HUES6 (cell line): Measurements from ENCODE around the gene ACVRL1.

Experiments used
- H3K27ac ChIP-seq: 2 replicates; pipeline ENCODE4 v1.7.0; 2013; ENCODE audit warnings: low read depth, mild to moderate bottlenecking, low read length, inconsistent platforms
- H3K27me3 ChIP-seq: 2 replicates; pipeline ENCODE4 v1.6.1; 2013; ENCODE audit warnings: low read length; ENCODE audit not compliant: control insufficient read depth, insufficient read depth
- H3K36me3 ChIP-seq: 2 replicates; pipeline ENCODE4 v1.6.1; 2013; ENCODE audit warnings: low read length; ENCODE audit not compliant: control insufficient read depth, insufficient read depth
- H3K4me1 ChIP-seq: 2 replicates; pipeline ENCODE4 v1.6.1; 2013; ENCODE audit warnings: low read length; ENCODE audit not compliant: control insufficient read depth, insufficient read depth
- H3K4me3 ChIP-seq: 2 replicates; pipeline ENCODE4 v1.5.1; 2013; ENCODE audit warnings: low read depth, low read length
- H3K9ac ChIP-seq: one replicate; pipeline ENCODE4 v1.6.1; 2013; ENCODE audit warnings: mild to moderate bottlenecking, low read length
- H3K9me3 ChIP-seq: 2 replicates; pipeline ENCODE4 v1.6.1; 2013; ENCODE audit warnings: low read depth, low read length; ENCODE audit not compliant: control insufficient read depth, insufficient read depth

Gene ACVRL1

DNA sequence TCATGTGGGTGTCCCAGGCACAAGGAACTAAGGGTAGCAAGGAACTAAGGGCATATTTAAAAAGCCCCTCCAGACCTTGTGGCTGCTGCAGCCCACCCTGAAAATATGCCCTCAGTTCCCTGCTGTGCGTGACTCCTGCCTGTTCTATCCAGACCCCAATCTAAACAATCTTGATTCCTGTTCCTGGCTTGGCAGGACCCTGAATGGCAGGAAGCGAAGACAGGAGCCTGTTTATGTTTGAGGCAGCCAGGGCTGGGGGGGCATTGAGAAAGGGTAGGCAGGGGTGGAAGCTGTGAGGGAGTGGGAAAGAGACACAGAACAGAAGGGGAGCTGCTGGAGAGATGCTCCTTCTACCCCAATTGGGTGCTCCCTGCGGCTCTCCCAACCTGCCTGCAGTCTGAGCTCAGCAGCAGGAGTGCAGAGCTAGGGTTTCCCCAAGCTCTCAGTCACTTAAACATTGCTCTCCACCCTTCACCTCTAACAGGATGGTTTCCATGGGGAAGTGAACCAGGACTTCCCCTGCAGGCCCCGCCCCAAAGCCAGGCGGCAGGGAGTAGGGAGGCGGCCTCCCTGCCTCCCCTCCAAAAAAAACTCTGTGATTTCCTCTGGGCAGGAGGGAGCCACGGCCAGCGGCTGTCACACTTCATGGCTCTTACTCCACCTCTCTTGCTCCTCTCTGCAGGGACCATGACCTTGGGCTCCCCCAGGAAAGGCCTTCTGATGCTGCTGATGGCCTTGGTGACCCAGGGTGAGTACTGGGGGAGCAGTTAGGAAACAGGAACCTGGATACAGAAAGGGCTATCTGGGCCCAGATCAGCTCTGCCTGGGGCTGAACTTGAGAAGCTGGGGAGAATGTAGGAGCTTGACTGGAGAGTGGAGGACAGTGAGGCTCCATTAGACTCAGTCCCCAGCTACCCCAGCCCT, 4.7 kb downstream of the ACVRL1 start:
- Histone ChIP-seq H3K9ac (no peak overlapping the region), H3K4me1 (peaks cover 24% of the 10 kb centered on the region), H3K27me3 (peaks cover 34% of the 10 kb centered on the region), H3K27ac (no peak overlapping the region), H3K36me3 (no peaks in the 10 kb centered on the region), H3K4me3 (no peak overlapping the region), H3K9me3 (no peaks in the 10 kb centered on the region)

DNA sequence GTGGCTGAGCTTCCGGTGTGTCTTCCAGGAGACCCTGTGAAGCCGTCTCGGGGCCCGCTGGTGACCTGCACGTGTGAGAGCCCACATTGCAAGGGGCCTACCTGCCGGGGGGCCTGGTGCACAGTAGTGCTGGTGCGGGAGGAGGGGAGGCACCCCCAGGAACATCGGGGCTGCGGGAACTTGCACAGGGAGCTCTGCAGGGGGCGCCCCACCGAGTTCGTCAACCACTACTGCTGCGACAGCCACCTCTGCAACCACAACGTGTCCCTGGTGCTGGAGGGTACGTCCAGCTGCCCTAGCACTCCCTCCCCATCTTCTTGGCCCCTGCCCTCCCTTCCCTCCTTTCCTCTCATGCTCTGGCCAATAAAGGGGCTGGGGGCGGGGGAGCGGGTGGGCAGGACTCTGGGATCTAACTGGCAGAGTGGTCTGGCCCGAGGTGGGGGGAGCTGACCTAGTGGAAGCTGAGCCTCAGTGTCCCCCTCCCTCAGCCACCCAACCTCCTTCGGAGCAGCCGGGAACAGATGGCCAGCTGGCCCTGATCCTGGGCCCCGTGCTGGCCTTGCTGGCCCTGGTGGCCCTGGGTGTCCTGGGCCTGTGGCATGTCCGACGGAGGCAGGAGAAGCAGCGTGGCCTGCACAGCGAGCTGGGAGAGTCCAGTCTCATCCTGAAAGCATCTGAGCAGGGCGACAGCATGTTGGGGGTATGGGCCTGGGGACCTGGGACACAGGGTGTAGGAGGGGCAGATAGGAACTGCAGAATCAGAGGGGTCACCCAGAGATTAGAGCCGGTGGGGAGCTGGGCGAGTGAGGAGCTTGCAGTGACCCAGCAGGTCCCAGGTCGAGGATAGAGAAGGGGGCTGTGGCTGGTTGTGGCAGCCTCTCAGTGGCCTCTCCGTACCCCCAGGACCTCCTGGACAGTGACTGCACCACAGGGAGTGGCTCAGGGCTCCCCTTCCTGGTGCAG, 6.0 kb downstream of the ACVRL1 start:
- H3K27me3 ChIP-seq: peaks cover 21% of the 10 kb centered on the region
- no peak overlapping the region for H3K9ac ChIP-seq

DNA sequence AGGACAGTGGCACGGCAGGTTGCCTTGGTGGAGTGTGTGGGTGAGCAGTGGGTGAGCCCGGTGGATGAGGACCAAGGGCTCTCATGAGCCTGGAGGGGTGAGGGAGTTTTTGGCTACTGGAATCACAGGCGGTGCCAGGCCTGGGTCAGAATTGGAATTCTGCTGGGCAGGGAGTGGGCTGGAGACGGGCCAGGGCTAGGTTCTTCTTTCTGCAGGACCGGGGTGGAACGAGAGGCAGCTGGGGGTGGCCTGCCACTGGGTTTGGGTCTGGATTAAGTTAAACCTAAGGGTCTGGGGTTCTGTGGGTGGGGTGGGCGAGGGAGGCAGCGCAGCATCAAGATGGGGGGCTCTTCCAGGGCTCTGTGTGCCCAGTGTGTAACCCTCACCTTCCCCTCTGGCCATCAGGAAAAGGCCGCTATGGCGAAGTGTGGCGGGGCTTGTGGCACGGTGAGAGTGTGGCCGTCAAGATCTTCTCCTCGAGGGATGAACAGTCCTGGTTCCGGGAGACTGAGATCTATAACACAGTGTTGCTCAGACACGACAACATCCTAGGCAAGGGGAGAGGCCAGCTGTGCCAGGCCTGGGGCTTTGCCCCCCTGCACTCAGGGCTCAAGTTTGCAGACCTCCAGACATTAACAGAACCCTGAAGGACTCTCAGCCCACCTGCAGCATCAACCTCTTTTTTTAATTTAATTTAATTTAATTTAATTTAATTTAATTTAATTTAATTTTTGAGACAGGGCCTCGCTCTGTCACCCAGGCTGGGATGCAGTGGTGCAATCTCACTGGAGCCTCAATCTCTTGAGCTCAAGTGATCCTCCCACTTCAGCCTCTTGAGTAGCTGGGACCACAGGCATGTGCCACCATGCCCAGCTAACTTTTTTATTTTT, 7.0 kb downstream of the ACVRL1 start:
- H3K36me3 ChIP-seq: no peaks in the 10 kb centered on the region
- H3K27me3 ChIP-seq: peaks cover 12% of the 10 kb centered on the region
- H3K4me3 ChIP-seq: no peak overlapping the region
- H3K9ac ChIP-seq: no peak overlapping the region
- H3K9me3 ChIP-seq: no peaks in the 10 kb centered on the region
- peaks cover 24% of the 10 kb centered on the region for H3K4me1 ChIP-seq
- no peak overlapping the region for H3K27ac ChIP-seq

More for the DNA sequence above, 6.0 kb downstream of the ACVRL1 start:
- Histone ChIP-seq H3K4me3 (no peak overlapping the region), H3K4me1 (peaks cover 24% of the 10 kb centered on the region), H3K27ac (no peak overlapping the region), H3K36me3 (no peaks in the 10 kb centered on the region), H3K9me3 (no peaks in the 10 kb centered on the region)

DNA sequence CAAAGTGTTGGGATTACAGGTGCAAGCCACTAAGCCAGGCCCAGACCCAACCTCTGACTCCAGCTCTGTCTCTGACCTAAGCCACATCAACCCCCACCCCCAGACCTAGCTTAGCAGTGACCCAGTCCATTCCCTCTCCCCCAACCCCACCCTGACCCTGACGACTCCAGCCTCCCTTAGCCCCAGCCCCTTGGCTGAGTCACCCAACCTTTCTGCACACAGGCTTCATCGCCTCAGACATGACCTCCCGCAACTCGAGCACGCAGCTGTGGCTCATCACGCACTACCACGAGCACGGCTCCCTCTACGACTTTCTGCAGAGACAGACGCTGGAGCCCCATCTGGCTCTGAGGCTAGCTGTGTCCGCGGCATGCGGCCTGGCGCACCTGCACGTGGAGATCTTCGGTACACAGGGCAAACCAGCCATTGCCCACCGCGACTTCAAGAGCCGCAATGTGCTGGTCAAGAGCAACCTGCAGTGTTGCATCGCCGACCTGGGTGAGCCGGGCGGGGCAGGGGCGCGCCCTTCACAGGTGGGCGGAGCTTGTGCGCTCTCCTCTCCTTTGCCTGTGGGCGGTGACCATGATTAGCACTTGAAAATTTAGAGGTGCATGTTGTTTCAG, 7.8 kb downstream of the ACVRL1 start:
- Histone ChIP-seq H3K9ac (no peak overlapping the region), H3K27ac (no peak overlapping the region), H3K9me3 (no peaks in the 10 kb centered on the region), H3K36me3 (no peaks in the 10 kb centered on the region), H3K4me1 (peaks cover 24% of the 10 kb centered on the region), H3K4me3 (no peak overlapping the region), H3K27me3 (peaks cover 4% of the 10 kb centered on the region)

- Histone ChIP-seq H3K9me3 (no peaks in the 10 kb centered on the region), H3K4me3 (no peak overlapping the region), H3K9ac (no peak overlapping the region), H3K27me3 (no peaks in the 10 kb centered on the region; the same call in 1 of the 2 replicates), H3K27ac (no peak overlapping the region), H3K4me1 (peaks cover 25% of the 10 kb centered on the region), H3K36me3 (no peaks in the 10 kb centered on the region)
These were observed 8.6 kb downstream of the ACVRL1 start for GRCh38 chr12:51915951-51916350.

DNA sequence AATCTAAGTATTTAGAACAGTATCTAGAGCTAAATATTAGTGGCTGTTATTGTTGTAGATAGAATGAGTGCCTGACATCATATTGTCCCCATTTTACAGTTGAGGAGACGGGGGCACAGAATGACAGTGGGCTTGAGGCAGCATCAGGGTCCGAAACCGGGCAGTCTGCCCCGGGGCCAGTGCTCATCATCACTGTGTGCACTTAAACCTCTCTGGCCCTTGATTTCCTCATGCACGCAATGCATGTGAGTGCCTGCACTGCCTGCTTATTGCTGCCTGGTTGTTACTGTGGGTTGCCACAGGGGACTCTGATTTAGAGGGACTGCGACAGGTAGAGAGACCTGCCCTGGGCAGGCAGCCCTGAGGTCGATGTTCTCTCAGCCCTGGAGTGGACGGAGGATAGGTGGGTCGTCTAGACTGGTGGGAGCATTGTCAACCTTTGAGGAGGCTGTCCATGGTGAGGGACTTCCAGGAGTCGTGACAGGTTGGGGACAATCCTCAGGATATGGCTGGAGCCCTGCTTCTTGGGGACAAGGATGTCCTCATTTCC, 9.8 kb downstream of the ACVRL1 start:
- Histone ChIP-seq H3K27ac (no peak overlapping the region), H3K4me3 (no peak overlapping the region)

DNA sequence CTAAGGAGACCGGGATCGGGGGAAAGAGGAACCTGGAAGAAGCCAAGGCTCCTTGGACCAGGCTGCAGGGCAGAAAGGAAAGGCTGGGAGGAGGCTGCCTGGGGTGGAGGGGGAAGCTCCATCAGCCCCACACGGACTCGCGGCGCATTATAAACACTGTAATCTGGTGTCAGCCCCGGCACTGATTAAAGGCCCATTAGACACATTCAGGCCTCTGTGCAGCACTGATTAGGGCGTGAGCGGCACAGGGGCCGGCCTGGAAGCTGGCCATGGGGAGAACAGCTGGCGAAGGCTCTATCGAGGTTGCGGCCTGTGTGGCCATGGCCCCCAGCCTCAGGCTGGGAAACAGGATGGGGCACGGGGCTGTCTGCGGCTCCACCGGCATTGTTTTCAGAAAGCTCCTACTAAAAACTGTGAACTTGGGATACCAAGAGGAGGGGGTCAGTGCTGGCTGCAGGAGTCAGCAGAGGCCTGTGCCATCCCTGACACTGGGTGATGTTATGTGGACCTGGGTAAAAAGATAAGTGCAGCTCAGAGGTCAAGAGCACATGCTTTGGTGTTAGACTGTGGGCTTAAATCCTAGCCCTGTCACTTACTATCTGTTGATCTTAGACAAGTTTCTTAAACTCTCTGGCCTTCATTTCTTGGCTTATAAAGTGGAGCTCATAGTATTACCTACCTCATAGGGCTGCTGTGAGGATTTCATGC, 10.6 kb downstream of the ACVRL1 start:
- Histone ChIP-seq H3K9ac (no peak overlapping the region), H3K27me3 (no peaks in the 10 kb centered on the region; the same call in 1 of the 2 replicates), H3K9me3 (no peaks in the 10 kb centered on the region), H3K4me3 (no peak overlapping the region), H3K27ac (no peak overlapping the region), H3K4me1 (peaks cover 22% of the 10 kb centered on the region), H3K36me3 (no peaks in the 10 kb centered on the region)

More for the DNA sequence above, 9.8 kb downstream of the ACVRL1 start:
- Histone ChIP-seq H3K36me3 (no peaks in the 10 kb centered on the region), H3K27me3 (no peaks in the 10 kb centered on the region), H3K9me3 (no peaks in the 10 kb centered on the region), H3K9ac (no peak overlapping the region), H3K4me1 (peaks cover 25% of the 10 kb centered on the region)

DNA sequence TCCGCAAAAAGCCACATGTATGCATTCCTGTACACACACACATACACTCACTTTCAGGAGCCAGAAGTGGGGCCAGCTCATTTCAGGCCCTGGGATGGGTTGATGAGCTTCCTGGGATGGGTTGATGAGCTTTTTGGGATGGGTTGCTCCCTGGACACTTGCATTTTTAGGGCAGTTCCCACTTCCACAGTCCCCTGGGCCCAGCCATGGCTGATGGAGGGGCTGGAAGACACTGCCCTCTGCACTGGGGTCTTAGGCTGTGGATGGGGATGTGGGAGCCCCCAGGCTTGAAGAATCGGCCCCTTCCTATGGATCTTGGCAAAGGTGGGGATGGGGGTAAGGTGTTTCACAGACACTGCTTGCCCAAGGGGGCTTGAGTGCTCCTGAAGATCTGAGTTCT, 12.7 kb downstream of the ACVRL1 start:
- no peak overlapping the region for H3K9ac ChIP-seq
- peaks cover 16% of the 10 kb centered on the region for H3K27me3 ChIP-seq
- peaks cover 28% of the 10 kb centered on the region for H3K4me1 ChIP-seq
- no peak overlapping the region for H3K27ac ChIP-seq
- H3K9me3 ChIP-seq: no peaks in the 10 kb centered on the region
- no peak overlapping the region for H3K4me3 ChIP-seq
- no peaks in the 10 kb centered on the region for H3K36me3 ChIP-seq

- Histone ChIP-seq H3K9me3 (no peaks in the 10 kb centered on the region), H3K27me3 (peaks cover 19% of the 10 kb centered on the region), H3K36me3 (no peaks in the 10 kb centered on the region), H3K27ac (no peak overlapping the region), H3K9ac (no peak overlapping the region), H3K4me1 (peaks cover 25% of the 10 kb centered on the region), H3K4me3 (no peak overlapping the region)
These were observed 13.9 kb downstream of the ACVRL1 start for GRCh38 chr12:51921017-51921725.
